Gastrocnemius medialis (tissue), 4 donors: ENCODE results near the gene PARVA.

Source experiments
- POLR2A ChIP-seq, 2 donors: fragments of 450-650 bp; IDR thresholded peaks; one replicate each; pipeline ENCODE4 v1.6.1; 2017; ENCODE audit warnings: antibody characterized with exemption in 2 of 2, mild to moderate bottlenecking in 2 of 2, moderate library complexity in 2 of 2
- TF ChIP-seq, protein P1 (sequence below), 5 experiments: fragments of 450-650 bp in 3 of 5; fragments of 200-600 bp in 2 of 5; sonication (generic) in 2 of 5; IDR thresholded peaks in 4 of 5; conservative IDR thresholded peaks in 1 of 5; 1 replicate in 4 of 5; 2 replicates in 1 of 5; pipeline ENCODE4 v1.5.1; 2016 to 2019; ENCODE audit warnings: antibody characterized with exemption in 5 of 5, mild to moderate bottlenecking in 3 of 5, moderate library complexity in 3 of 5

DNA sequence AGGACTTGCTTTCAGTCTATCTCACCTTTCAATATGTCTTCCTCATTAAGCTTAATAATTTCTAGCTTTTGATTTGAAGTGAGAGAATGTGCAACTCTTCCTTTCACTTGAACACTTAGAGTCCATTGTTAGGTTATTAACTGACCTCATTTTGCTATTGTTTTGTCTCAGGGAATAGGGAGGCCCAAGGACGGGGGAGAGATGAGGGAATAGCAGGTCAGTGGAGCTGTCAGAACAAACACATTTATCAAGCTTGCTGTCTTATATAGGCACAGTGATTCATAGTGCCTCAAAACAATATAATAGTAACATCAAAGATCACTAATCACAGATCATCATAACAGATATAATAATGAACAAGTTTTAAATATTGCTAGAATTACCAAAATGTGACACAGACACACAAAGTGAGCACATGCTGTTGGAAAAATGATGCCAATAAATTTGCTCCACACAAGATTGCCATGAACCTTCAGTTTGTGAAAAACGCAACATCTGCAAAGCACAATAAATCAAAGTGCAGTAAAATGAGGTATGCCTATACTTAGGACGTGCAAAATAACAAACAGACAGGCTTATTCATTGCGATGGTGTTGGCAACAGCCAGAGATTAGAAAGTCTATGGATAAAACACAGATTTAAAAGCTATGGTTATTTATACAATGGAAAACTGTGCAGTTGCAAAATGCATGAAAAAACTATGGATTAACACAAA, 190.5 kb downstream of the PARVA start:
- TF ChIP-seq, protein P1, sequence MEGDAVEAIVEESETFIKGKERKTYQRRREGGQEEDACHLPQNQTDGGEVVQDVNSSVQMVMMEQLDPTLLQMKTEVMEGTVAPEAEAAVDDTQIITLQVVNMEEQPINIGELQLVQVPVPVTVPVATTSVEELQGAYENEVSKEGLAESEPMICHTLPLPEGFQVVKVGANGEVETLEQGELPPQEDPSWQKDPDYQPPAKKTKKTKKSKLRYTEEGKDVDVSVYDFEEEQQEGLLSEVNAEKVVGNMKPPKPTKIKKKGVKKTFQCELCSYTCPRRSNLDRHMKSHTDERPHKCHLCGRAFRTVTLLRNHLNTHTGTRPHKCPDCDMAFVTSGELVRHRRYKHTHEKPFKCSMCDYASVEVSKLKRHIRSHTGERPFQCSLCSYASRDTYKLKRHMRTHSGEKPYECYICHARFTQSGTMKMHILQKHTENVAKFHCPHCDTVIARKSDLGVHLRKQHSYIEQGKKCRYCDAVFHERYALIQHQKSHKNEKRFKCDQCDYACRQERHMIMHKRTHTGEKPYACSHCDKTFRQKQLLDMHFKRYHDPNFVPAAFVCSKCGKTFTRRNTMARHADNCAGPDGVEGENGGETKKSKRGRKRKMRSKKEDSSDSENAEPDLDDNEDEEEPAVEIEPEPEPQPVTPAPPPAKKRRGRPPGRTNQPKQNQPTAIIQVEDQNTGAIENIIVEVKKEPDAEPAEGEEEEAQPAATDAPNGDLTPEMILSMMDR (IDR thresholded peaks at IDR 0.05 in 4 of 5, conservative IDR thresholded peaks at IDR 0.05 in 1 of 5), result no peak
- no peak for TF ChIP-seq POLR2A (IDR thresholded peaks at IDR 0.05)
